ENCODE data around the gene SDK1.
"Not testable (repeated sequence)": the region's sequence is repeated elsewhere in the genome, so short reads cannot be mapped to it uniquely, and the experiment has no call there.

Gene SDK1

DNA sequence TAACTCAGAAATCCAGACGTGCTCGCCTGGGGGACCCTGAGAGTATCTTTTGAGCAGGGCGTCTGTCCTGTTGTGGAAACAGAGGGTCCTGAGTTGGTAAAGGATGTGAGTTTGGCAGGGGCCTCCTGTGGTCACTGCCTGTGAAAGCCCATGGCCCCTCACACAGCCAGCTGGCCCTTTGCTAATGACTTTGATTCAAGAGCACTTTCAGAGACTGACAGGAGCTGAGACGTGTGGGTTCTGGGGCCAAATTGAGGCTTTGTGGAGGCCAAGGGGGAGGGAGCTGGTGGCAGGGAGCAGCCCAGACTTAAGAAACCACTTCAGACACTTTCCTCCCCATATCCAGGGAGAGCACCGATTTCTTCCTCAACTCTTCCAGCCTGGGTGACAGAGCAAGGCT is 921.6 kb downstream of the SDK1 start:
- no peak for DNase-seq

DNA sequence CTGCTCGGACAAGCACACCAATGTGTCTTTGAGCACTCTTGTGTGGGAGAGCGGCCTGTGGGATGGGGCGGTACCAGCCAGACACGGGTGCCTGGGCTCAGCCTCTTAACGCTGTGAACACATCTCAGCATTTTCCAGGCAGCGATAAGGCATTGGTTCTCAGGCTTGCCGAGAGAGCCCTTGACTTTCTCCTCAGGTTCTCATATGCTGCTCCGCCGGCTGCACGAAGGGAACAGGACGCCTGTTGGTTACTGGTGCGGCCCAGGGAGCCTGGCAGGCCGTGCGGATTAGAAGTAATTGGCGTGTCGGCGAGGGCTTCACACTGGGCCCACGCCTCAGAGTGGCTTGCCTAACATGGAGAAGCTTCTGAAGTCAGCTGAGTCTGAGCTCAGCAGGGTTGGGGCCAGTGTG is 924.3 kb downstream of the SDK1 start:
- DNase-seq = no peak

DNA sequence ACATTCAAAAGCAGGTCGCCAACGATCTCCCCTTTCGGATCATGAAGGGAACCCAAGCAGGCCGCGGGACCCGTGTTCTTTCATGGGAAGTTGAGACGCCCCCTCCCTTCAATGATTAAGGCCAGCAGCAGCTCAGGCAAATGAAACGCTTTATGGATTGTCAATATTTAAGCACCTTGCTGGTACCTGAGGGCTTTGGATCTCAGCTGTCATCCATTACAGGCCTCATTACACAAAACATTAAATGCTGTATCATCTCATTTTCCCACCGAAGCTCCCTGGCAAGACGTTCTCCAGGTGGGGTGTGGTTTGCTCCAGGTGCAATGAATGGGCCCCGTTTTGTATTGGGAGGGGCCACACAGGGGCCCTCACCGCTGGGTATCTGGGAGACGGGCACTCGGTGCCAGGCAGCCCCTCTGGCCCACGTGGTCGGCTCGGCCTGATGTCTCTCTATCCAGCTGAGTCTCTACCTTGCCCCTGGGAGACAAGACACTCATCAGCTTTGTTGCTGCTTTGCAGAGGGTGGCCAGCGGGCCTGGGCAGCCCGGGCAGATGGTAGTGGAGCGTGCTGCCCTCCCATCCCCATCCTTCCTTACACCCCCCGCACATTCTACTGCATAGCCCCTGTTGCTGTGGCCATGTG is 925.0 kb downstream of the SDK1 start:
- peak; percentile 78 for DNase-seq

DNA sequence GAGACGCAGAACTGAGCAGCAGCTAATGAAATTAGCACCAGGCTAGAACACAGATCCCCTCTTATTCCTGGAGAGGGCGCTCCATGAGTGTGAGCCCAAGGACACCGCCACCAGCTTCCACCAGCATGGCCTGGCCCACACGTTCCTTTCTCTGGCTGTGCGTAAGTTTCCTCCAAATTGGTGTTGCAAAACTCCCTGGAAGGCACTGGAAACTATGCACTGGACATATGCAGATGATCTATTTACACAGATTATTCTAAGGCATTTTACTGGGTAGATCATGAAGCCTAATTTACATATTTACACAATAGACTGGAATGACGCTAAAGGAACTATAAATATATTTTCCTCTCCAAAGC is 925.5 kb downstream of the SDK1 start:
- DNase-seq = no peak

DNA sequence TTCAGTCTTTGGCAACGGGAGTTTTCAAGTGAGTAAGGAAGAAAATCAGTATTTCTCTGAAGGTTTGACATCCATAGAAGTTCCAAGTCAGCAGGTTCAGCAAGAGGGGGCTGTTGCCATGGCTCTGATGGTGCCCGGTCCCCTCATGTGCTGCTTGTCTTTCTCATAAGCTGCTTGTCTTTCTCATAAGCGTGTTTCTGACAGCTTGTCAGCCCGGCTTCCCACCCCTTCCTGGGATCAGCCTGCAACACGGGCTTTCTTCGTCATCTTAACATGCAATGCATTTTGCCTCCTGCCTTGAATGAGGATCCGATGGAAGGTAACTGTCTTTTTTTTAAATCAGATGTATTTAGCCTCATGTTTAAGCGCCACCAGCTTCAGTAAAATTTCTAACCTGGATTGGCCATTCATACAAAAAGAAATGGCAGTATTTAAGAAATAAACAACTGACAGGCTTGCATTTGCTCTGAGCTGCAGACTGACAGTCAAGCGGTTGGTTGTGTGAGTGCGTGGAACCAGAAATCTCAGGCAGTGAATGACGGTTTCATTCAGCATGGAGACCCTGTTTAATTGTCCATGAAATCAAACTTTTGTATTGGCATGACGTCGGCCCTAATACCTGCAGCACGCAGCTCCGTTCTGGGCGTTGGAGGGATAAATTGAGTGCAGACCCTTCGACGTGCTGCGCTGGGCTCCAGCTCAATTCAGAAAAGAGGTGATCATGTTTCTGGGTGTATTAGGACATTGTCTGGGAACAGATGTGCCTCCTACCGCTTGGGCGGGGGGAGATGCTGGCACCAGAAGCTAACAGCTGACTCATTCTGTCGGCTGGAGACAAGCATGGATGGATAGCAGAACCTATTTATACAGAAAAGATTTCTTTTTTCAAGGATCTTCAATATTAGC is 926.3 kb downstream of the SDK1 start:
- no peak for DNase-seq

DNA sequence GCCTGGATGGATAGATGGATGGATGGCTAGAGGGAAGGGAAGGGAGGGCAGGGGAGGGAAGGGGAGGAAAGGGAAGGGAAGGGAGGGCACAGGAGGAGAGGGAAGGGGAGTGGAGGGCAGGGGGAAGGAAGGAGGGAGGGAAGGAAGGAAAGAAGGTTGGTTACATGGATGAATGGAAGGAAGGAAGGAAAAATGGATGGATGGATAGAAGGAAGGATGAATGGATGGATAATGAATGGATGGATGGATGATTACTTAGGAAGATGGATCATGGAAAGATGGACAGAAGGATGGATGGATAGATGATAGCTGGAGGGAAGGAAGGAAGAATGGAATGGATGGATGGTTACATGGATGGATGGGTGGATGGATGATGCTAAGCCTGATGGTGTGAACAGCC is 929.3 kb downstream of the SDK1 start:
- DNase-seq = no peak

DNA sequence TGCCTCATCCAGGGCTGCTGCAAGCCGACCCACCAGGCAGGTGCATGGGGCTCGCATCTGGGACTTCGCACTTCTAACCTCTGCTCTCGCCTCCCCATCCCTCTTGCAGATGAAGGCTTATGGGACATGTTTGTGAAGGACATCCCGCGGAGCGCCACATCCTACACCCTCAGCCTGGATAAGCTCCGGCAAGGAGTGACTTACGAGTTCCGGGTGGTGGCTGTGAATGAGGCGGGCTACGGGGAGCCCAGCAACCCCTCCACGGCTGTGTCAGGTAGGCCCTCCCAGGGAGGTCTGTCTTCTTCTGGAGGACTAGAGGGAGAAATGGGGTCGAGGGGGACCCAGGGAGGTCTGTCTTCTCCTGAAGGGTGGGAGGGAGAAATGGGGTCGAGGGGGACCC is 932.1 kb downstream of the SDK1 start:
- DNase-seq = no peak

DNA sequence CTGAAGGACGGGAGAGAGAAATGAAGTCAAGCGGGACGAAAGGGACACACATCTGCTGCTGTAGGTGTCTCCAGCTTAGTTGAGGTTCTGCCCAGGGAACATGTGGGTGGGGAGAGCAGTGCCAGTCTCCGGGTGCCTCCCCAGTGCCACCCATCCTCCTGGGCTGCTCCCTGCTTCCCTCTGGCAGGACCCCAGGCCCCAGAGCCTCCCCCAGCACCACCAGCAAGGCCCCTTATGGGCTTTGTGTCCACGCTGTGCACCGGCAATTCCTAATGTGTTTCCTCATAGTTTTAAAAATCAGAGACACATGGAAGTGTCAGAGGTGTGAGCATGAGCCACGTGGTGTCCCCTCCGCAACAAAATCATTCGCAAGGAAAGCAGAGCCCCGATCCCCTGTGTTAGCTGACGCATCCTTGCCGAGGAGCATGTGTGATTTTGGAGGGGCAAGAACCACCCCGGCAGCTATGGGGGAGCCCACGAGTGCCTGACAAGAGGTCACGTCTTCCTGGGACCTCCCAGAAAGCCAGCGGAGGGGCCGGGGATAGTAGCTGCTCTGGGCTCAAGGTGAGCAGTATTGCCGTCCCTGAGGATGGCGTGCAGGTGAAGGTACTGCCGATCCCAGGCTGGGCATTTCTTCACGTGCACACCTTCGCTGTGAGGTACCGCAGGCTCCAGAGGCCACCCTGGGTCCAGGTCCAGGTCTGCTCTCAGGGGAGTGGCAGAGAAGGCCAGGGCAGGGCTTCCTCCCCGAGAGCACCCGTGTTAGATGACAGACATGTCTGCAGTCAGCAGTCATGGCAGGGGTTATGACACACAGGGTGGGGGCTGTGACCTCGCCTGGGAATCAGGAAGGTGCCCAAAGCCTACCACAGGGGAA is 932.8 kb downstream of the SDK1 start:
- DNase-seq = no peak

DNA sequence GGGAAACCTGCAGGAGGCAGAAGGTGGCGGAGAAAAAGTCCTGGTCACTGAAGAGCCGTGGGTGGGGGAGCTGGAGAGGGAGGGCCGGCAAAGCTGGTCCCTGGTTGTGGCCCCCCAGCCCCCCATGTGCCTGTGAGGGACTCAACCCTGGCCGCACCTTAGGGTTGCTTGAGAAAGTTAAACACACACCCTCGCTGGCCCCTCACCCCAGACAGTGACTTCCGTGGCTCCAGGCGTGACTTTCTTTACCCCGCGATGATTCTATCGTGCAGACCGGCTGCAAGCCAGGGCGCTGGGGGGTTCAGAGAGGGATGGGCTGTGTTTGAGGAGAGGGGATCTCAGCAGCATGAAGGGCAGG is 933.4 kb downstream of the SDK1 start:
- no peak for DNase-seq

DNA sequence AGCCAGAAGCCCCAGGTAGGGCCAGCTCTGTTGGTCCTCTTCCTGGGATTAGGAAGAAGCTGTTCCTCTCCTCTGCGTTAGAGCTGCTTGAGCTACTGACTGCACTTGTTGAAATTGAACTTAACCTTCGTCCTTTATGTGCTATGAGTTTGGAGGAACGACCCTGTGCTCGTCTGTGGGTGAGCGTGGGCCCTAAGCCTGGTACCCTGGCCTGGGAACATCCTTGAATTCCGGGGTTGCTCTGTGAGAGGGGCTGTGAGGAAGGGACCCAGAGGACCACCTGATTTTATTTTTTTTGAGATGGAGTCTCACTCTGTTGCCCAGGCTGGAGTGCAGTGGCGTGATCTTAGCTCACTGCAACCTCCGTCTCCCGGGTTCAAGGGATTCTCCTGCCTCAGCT is 933.8 kb downstream of the SDK1 start:
- no peak for DNase-seq

DNA sequence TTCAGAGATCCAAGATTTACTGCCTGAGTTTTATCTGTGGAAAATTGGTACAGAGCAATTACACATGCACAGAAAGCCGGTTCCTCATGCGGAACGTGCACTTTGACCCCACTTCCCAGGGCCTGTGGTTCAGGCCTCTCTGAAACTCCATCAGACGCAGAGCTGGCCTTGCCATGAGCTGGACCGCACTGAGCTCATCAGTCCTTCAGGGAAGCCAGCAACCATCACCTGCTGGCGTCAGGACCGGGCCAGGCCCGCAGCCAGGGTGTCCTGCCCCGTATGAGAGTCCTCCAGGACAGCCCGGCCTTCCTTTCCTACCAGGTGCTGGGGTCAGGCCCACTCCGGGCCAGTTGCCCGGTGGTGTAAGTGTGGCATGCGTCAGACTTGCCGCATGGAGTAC is 934.5 kb downstream of the SDK1 start:
- DNase-seq = no peak

DNA sequence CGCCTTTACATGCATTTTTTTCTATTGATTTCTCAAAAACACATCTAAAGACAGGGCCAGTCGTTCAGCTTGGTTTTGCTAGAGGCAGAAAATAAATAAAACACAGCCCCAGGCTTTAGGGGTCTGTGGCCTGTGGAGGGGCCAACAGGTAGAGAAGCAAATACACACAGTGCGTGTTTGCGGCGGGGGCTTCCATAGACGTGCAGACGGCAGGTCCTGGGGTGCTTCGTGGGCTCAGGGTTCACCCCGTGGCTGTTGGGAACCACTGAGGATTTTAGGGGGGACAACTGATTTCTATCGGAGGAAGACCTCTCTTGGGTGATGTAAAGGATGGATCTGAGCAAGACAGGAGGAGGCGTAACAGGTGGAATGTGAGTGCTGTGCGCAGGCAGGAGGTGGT is 935.3 kb downstream of the SDK1 start:
- DNase-seq = no peak

DNA sequence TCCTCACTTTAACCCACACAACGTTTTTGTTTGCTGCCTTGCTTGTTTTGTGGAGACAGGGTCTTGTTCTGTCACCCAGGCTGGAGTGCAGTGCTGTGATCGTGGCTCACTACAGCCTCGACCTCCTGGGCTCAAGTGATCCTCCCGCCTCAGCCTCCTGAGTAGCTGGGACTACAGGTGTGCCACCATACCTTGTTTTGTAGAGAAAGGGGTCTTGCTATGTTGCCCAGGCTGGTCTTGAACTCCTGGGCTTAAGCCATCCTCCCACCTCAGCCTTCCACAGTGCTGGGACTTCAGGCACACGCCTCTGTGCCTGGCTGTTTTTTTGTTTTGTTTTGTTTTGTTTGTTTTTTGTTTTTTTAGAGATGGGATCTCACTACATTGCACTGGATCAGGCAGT is 935.8 kb downstream of the SDK1 start:
- DNase-seq = not testable (repeated sequence)

DNA sequence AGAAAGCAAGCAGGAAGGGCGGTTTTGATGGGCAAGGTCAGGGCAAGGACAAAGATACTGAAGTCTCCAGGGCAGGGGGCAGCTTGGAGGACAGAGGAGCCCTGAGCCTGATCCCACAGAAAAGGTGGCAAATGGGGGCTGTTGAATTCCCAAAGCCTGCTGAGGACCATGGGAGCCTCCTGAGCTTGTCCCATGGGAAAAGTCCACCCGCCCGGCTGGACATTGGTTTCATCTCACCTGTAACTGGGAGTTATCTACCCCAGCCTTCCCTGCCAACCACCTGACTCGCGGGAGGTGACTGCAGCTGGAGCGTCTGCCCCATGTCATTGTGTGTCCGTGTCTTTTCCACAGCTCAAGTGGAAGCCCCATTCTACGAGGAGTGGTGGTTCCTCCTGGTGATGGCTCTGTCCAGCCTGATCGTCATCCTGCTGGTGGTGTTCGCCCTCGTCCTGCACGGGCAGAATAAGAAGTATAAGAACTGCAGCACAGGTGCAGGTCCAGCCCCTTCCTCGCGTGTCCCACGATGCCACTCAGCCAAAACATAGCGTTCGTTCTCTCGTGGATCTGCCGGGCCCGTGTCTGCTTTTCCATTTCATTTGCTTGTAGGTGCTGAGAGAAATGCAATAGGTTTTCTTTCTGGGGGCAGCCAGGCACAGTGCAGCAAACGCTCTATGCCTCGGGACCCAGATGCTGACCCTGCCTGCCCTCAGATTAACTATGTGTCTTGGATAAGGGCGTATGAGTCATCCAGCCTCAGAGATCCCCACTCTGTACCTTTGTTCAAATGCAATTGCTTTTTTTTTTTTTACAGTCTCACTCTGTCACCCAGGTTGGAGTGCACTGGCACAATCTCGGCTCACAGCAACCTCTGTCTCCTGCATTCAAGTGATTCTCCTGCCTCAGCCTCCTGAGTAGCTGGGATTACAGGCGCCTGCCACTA is 936.5 kb downstream of the SDK1 start:
- no peak for DNase-seq

DNA sequence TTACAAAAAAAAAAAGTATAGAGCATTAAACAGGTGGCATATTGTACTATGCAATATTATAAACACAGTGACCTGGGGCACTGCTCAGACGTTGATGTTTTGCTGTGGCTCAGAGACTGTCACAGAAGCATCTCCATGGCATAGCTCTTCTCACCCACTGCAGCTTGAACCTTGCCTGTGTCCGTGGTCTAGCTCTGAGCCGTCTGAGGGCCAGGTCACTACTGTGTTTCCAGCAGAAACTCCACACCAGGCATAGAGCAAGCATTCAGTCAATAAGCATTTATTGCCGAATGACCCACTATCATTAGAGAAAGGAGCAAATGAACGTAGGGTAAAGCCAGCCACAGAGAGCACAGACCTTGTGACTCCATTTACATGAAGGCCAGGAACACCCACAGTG is 937.8 kb downstream of the SDK1 start:
- no peak for DNase-seq

DNA sequence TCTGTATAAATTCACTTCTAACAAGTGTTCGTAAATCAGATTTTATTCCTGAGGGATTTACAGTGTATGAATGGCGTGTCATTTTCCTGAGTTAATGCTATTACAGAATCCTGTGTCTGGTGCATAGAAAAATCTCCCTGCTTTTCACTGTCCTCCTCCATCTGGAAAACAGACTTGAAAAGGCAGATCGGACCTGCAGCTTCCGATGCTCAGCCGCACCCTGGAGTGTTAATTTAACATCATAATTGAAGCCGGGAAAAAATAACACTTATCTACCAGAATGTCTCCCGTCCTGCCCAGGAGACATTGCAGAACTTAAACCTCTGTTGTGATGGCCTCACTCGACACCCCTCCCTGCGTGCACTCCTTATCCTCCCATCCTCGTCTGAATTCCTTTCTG is 939.0 kb downstream of the SDK1 start:
- no peak for DNase-seq

DNA sequence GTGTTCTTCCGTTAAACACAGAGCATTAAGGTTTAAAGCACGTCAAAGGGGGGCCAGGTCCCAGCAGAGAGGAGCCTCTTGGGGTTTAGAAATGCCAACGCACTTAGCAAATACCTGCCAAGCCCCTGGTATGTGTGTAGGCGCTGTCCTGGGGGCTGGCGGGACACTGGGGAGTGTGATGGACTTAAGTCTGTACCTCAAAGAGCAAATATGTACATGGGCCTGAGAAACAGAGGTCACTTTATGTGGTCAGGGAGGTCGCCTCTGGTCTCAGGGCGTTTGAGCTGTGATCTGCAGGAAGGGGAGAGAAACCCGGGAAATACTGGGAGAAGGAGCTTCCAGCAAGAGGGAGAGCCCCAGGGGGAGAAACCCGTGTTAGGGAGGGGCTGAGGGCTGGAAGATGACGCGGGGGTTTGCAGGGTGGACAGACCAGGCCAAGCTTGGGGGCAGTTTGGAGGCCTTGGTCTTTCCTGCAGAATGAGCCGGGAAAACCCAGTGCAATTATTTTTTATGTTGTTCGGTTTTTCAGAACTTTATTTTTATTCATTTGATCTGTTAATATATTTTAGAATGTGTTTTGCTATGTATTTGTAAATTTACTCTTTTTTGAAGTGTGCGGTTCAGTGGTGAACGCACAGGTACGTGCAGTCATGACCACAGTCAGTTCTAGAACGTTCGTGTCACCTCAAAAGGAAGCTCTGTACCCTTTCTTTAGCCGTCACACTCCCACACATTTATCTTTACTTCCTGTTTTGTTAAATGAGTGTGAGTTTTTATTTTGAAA is 939.7 kb downstream of the SDK1 start:
- DNase-seq = no peak

DNA sequence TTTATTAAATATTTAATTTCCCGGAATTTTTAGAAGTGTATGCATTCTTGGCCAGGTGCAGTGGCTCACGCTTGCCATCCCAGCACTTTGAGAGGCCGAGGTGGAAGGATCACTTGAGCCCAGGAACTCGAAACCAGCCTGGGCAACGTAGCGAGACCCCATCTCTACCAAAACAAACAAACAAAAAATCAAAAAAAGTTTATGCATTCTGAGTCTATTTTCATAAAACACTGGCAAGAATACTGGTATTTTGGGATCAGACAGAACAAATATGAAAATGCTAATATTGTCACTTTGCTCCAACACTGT is 940.2 kb downstream of the SDK1 start:
- no peak for DNase-seq

DNA sequence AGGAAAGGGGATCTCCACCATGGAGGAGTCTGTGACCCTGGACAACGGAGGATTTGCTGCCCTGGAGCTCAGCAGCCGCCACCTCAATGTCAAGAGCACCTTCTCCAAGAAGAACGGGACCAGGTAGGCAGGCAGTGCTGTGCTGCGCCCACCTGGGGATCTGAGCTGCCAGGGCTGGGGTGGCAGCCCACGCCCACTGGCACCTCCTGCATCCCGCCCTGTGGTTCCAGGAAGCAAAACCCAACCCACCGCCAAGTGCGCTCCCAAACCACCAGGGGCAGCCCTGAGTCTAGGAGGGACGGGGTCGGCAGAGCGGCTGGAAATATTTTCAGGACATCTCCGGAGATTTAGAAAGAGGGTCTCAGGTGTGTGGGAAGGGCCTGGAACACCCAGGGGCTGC is 940.7 kb downstream of the SDK1 start:
- no peak for DNase-seq

DNA sequence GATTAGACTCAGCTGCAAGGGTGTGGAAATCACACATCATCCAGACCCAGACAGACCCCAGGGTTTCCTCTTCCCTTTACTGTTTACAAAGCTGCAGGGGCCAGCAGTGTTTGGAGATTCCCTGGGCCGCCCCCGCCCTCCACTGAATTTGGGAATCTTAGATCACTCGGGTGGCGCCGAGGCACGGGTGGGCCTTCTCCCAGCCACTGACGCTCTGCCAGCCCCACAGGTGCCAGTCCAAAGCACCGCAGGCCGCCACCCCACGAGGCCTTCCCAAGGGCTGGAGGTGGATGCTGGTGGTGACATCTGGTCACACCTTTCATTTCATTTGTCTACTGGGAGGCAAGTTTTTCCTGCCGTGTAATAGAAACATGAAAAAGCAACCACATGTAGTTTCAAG is 941.7 kb downstream of the SDK1 start:
- no peak for DNase-seq

DNA sequence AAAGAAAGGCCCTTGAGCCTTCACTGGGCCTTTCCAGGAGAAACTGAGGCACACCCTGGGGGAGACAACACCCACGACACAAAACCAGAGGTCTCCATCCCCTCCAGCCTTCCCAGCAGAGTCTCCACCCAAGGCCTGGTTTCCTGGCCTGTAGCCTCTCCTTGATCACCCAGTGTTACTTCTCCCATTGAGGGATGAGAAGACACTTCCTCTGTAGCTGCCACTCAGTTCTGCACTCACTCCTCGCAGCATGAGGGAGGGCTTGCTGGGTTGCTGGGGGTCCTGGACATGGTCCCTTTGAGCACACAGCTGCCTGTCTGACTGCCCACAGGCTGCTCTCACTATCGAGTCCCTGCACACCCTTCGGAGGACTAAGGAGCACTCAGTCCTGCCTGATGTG is 943.0 kb downstream of the SDK1 start:
- no peak for DNase-seq

DNA sequence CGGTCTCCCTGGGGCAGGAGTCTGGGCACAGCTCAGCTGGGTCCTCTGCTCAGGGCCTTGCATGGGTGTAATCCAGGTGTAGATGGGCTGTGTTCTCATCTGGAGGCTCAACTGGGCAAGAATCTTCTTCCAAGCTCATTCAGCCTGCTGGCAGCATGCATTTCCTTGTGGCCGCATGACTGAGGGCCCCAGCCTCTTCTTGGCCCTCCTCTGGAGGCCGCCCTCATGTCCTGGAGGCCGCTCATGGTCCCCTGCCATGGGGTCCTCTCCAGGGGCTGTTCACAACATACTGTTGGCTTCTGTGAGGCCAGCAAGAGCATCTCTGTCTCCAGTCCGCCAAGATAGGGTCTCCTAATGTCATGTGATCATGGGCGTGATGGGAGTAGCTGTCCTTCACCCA is 943.6 kb downstream of the SDK1 start:
- DNase-seq = no peak

Data from NCI-H2081 treated with DMSO at 0.1 percent for 48 hours (cell line).